SW480 (cell line): ENCODE measurements around the gene GASK1A.
"Not testable (repeated sequence)": the region's sequence is repeated elsewhere in the genome, so short reads cannot be mapped to it uniquely, and the experiment has no call there.

Experiments used
- DNase-seq: peaks from one replicate; pipeline ENCODE4 v3.0.0-alpha.2; 2016; ENCODE audit warnings: low spot score

GASK1A gene

GRCh38 chr3:43031889-43032545 is 52.9 kb downstream of the GASK1A start:
- DNase-seq: no peak

GRCh38 chr3:43032646-43033628 is 53.8 kb downstream of the GASK1A start:
- DNase-seq: no peak

- no peak for DNase-seq
Measured at GRCh38 chr3:43034200-43034599, 55.1 kb downstream of the GASK1A start.

DNA sequence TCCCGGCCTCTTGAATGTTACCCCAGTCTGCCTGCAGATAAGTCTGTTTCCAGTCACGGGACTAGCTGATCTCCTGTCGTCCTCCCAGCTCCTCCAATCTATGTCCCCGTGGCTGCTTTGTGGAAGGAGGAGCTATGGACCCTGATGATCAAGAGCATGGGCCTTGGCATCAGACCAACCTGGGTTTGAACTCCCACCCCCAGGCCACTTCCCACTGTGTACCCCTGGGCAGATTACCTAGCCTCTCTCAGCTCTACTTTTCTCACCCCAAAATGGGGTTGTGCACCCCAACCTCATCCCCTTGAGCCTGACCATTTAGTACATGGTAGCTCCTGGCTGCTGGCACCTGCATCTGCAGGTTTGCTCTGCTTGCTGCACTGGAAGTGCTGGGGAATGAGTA is 55.8 kb downstream of the GASK1A start:
- no peak for DNase-seq

- no peak for DNase-seq
Measured at GRCh38 chr3:43035801-43036365, 56.8 kb downstream of the GASK1A start.

- no peak for DNase-seq
Measured at GRCh38 chr3:43036621-43037423, 57.7 kb downstream of the GASK1A start.

- no peak for DNase-seq
Measured at GRCh38 chr3:43038010-43038409, 58.9 kb downstream of the GASK1A start.

DNA sequence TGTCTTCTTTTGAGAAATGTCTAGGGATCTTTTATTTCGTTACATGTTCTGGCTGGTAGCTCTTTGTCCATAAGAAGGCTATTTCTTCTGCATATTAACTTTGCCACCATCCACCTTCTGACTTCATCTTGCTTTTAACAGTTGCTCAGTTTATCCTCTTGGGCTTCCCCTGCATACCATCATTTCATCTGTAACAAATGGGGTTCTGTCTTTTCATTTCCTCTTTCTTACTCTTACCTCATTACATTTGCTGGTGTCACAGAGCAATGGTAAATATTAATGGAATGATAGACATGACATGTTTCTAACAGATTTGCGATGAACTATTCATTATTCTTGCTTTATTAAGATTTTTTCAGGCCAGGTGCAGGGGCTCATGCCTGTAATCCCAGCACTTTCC is 62.4 kb downstream of the GASK1A start:
- DNase-seq: no peak

DNA sequence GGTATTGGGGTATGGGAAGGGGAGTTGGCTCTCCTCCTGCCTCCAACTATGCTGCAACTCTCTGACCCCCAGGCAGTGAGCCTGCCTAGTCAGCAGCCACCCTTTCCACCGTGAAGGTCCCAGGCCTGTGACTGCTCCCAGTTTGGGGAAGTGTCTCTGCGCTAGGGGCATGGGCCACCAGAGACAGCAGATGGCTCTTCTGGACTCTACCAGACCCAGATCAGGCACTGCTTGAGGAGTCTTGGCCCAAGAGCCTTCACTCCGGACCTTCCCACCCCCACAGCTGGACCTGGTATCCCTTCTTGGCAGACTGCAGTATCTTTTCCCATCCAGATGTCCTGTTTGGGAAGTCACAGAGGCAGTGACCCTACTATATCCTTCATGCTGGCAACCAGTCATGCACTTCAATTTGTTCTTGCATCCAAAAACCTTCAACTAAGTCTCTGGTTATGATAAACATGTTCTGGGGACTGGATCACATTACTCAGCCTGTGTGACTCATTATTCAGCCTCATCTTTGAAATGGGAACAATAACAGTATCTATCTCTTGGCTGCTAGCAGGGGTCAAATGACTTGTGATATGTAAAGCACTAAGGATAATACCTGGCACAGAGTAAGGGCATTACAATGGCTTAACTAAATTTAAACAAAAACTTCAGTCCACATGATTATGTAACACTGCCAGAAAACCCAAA is 64.1 kb downstream of the GASK1A start:
- no peak for DNase-seq

DNA sequence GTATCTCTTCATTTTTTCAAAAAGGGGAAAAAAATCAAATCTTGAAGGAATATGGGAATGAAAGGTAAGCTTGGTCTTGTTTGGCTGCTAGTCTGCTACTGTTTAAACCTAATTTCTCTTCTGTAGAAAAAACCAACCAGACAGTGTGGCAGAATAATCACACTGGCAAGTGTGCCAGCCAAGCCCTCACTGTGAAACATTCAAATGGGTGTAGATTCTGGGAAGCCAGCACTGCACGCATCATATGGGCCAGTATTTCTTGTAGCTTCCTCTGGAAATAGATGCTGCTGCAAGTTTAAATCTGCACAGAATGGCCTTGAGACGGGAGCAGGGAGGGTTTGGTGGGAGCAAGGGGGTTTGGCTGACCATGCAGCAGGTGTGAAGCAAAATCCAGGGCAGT is 64.7 kb downstream of the GASK1A start:
- DNase-seq: no peak

DNA sequence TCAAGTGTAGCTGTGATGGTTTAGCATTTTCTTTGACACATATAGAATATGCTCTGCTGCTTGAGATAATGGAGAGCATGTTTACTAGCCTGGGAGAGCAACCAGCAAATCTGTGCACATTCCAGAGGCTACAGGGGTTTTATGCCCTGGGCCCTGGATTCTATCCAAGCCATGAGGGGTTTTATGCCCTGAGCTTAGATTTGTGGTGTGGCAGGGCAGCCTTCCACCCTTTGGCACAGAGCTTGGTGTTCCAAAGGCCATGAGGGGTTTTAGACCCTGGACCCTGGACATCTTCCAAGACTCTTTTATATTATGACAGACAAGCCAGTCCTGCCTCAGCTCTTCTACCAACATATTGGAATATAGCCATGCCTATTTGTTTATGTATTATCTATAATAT is 66.0 kb downstream of the GASK1A start:
- DNase-seq: not testable (repeated sequence)

DNA sequence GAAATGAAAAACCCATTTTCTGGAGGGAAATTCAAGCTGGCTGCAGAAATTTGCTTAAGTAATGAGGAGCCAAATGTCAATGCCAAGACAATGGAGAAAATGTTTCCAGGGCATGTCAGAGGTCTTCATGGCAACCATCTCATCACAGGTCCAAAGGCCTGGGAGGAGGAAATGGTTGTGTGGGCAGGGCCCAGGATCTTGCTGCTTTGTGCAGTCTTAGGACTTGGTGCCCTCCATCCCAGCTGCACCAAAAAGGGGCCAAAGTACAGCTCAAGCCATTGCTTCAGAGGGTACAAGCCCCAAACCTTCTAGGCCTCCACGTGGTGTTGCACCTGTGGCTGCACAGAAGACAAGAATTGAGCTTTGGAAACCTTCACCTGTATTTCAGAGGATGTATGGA is 67.5 kb downstream of the GASK1A start:
- DNase-seq: no peak

DNA sequence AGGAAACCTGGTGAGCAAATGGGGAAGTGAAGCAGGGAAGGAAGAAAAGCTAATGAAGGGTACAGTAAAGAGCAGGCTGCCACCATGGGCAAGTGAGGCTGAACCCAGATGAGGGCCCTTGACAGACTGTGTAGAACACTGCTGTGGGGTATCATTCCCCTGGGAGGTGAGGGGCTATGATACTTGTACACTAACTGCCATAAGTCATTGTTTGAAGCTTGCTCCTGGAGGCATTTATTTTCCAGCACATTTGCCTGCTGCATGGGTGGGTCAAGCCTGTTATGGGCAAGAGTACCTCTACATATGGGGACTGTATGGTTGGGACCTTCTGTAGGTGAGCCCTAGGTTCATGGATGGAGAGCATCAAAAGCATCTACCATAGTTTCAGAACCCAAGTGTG is 69.4 kb downstream of the GASK1A start:
- no peak for DNase-seq

DNA sequence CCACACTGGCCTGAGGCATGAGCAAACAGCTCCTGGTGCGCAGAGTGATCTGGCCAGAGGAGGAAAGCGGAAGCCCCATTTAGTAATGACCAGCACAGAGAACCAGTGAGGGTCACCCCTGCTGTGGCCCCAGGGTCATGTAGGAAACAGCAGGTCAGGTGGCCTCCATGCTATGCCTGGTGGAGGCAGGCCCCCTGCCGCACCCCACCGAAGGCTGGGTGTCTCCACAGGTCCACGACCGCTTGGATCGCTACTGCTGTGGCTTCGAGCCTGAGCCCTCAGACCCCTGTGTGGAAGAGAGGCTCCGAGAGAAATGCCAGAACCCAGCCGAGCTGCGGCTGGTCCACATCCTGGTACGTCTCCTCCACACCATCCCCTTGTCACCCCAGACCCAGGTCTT is 74.2 kb downstream of the GASK1A start:
- DNase-seq: no peak

DNA sequence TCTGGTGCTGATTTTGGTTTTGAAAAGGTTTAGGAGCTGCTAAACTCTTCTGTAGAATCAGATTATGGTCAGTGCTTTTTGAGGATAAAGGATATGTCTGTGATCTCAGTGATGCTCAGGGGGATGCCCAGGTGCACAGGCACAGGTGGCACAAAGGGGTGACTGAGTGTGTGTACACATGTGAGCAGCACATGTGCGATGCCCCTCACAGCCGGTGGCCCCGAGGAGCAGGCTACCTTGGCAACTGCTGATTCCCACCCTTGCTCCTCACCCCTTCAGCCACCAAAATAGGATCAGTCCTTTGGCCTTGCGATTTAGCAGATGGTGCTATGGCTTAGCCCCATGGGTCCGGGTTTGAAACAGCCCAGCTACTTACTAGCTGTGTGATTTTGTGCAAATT is 75.6 kb downstream of the GASK1A start:
- no peak for DNase-seq

- DNase-seq: no peak
Measured at GRCh38 chr3:43055393-43055792, 76.3 kb downstream of the GASK1A start.

- no peak for DNase-seq
Measured at GRCh38 chr3:43055806-43056770, 77.0 kb downstream of the GASK1A start.

DNA sequence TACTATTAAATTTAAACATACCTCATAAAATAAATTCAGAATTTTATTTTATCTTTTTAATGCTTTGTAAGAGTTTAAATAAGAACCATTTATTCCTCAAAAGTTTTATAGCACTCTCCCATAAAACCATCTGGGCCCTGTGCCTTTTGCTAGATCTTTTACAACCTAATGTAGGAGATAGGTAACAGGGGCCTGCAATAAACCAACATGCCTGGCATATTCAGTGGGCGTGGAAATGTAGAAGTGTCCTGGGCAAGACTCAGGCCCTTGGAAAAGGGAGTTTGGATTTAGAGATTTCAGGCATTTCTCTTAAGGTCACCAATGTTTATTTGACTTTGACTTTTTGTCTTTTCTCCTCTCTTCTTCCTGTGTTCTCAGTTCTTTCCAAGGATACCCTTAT is 80.3 kb downstream of the GASK1A start:
- DNase-seq: no peak

DNA sequence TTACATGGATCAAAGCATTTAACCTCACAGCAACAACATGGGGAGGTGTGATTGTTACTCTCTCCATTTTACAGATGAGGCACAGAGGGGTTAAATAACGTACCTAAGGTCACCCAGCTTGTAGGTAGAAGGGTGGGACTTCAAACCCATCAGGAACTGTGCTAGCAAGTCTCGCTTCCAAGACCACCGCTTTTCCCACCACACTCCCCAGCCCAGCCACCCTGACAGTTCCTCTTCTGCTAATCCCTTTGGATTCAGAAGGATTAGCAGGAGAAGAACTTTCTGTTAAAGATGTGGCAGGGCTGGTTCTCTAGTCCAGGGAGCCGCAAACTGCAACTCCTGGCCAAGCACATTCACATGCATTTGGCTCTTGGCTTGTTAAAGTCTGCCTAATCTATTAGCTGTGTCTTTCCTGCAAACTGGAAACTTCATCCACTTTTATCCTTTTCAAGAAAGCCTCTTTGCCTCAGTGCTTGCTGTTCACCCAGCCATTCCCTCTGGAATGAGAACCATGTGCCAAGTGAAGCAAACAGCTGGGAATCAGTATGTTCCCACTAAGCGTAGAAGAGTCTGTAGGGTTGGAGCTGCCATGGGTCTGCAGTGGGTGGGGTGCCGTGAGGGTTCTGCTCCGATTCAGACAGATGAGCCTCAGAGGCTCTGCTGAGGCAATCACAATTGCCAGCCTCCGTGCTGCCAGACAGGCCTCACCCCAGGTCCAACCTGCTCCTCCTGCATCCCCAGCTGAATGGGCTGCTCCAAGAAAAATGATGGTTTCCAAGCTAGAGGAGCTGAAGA is 82.2 kb downstream of the GASK1A start:
- no peak for DNase-seq
